Activated T-cell treated with anti-CD3 and anti-CD28 coated beads for 4 hours (primary cell): Measurements from ENCODE around the gene SAMD1.

Experiments used
- DNase-seq: peaks from one replicate; pipeline ENCODE4 v3.0.0-alpha.2; 2020

Gene SAMD1

GRCh38 chr19:14088634-14089411 lies 1.7 kb downstream of the SAMD1 start:
- DNase-seq: no peak

DNA sequence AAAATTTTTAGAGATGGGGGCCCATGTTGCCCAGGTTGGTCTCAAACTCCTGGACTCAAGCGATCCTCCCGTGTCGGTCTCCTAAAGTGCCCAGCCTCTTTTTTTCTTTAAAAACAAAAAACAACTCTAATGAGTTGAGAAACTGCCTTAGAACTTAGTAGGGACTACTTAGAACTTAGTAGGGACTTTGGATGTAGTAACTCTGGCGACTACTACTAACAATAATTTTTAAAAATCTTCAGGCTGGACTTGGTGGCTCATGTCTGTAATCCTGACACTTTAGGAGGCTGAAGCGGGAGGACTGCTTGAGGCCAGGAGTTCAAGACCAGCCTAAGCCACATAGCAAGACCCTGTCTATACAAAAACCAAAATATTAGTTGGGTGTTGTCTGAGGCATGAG lies 4.5 kb downstream of the SAMD1 start:
- DNase-seq: no peak

- DNase-seq: no peak
Observed at GRCh38 chr19:14085309-14085995, 5.1 kb downstream of the SAMD1 start, which contains the start of gene C19orf67. TSS of gene C19orf67 (minus strand) at chr19:14085783. CDS start at chr19:14085627, 156 bp downstream.

DNA sequence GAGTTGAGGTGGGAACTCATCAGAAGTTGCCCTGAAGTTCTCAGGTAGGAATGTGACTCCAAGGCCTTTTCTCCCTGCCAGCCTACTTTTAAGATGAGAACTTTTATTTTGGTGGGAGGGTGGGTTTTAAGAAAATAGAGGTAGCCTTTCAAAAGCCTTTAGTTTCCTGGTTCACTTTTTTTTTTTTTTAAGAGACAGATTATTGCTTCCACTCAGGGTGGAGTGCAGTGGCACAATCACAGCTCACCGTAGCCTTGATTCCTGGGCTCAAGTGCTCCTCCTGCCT lies 7.9 kb downstream of the SAMD1 start:
- DNase-seq: no peak

DNA sequence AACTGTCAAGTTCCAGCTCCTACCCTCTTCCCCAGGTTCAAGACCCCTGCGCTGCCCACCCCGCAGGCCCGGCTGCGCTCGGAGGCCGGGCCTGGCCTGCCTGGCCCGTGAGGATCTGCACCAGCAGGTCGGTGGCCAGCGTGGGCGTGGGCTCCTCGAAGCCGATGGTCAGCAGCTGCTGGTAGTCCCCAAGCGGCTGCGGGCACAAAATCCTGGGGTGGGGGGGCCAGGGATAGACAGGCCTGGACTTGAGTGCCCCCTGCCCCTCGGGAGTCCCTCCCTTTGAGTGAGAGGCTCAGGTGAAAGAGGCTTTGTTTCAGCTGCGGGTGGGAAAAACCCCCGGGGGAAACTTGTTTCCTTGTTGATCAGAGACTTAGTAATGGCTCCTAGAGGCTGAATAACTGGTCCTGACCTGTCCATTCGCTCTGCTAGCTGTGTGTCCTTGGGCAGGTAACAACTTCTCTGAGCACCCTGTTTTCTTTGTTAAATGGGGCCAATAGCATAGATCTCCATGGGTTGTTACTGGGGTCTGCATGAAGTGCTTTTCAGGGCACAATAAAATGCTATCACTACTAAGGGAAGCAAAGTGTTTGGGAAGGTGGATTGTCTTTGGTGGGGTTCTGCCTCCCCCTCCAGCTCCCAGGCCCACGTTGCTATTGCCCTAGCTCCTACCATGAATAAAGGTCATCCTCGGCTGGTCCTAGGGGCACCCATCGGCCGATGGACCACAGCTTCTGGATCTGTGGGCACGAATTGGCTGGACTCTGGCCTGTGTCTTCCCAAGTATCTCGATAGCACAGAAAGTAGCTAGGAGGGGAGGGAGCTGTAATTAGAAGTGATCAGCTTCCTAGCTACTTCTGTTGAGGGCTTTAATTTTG lies 8.5 kb downstream of the SAMD1 start:
- no peak for DNase-seq

DNA sequence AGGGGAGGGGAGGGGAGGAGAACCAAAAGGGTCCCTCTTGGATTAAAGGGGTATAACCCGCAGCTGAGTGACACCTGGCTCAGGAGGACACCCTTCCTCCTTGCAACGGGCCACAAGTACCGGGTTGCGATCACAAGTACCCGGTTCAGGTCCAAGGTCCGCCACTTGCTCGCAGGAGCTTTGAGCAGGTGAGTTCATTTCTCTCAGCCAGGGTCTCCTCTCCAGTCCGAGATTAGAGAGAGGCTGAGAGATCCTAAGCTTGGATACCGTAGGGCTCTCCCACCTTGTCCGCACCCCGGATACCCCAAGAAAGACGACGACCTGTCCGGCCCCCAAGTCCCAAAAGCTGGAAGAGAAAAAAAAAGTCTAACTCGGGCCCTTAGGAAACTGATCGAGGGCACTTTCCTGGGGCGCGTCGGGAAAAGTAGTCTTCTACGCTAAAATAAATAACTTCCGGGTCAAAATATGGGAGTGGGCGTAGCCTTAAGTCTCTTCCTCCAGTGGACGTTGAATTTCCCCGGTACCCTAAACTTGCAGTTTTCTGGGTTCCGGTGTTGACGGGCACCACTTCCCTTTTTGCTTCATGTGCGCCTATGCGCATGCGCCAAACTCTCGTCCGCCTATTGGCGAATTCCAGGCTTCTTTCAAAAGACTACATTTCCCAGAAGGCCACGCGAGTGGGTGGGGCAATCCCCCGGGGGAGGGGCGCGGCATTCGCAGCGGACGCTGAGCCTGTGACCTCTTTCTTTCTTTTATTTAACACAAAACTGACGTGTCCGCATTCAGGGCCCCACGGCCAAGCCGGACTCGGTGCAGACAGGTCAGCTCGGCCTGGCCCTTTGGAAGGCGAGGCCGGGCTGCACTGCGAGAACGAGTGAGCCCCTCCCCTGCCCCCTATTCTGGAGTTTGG lies 9.4 kb downstream of the SAMD1 start:
- peak; percentile 99 for DNase-seq

DNA sequence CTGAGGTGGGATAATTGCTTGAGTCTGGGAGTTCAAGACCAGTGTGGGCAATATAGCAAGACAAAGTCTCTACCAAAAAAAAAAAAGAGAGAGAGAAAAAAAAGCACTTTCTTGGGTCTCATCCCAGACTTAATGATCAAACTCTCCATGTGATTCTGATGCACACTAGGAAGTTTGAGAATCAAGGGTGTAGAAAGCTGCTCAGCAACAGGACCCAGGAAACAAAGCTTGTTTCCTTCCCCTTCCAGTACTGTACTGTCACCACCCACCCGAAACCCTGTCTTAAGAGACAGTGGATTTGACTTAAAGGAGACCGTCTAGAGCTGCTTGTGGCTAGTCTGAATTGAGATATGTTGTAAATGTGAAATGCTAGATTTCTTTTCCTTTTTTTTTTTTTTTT lies 12.1 kb downstream of the SAMD1 start:
- no peak for DNase-seq

DNA sequence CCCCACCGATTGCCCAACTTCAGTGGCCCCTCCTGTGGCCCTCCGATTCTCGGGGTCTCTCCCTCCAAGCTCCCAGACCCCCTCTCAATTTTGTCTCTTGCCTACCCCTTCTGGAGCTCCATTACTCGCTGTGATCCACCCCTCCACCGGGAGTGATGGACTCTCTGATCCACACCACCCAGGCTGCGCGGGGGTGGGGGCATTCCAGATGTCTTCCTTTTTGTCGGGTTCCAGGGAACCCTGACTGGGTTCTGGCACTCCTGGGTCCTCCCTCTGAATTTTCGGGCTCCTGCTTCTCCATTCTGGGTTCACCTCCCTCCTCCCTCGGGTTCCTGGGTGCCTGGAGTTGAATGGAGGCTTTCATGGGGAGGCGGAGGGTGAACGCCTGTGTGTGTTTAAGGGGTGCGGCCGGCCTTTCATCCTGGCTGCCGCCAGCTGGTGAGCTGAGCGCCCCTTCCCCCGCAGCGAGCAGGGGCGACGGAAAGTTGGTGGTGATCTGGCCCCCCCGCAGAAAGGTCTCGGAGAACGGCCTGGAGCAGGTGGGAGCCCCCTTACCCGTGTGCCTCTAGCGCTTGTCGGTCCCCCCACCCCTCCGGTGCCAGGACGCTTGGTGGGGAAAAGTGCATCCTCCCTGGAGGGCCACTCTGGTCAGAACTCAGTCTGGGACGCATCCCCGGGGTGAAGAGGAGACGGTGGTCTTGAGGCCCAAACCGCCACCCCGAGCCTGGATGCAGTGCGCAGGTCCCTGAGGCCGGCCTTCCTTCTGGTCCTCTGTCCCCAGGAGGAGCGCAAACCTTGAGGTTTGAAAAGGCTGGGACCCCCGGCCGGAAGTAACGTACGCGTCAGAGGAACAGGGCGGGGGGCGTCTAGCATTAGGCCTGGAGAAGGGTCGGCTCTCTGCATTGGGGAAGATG lies 16.4 kb downstream of the SAMD1 start:
- no peak for DNase-seq

GRCh38 chr19:14073261-14073924 lies 17.2 kb downstream of the SAMD1 start:
- DNase-seq: peak; percentile 58

DNA sequence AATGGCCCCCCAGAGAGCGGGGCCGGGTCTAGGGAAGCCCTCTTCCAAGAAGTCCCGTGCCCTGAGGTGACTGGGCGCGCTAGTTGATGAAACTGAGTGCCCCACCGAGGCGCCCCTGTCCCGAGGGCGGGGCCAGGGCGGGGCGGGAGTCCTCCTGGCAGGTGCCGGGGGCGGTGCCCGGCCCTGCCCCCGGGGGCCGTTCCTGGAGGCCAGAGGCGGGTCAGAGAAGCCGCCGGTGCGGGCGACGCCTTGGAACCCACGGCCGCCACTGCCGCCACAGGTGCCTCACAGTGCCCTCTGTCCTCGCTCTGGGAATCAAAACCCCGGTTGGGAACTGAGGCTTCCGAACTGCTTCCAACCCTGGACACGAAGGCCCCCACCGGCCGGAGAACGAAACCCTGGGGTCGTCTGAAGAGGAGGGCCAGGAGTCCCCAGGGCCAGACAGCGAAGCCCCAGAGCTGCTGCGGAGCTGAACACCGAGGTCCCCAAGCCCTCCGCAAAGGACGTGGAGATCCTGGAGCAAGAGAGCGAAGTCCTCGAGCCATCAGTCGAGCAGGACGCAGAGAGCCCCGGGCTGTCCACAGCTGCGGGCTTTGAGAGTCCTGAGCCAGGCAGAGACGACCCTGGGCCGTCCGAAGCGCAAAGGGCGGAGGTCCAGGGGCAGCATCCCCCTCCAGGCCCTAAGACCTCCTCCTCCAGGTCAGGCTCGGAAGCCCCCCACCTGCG lies 17.9 kb downstream of the SAMD1 start, which contains the start of gene MISP3:
TSS of gene MISP3 (plus strand) at position 252 of the 726 bp plus-strand sequence. CDS start 524 bp downstream, outside the sequence.
- DNase-seq: no peak

DNA sequence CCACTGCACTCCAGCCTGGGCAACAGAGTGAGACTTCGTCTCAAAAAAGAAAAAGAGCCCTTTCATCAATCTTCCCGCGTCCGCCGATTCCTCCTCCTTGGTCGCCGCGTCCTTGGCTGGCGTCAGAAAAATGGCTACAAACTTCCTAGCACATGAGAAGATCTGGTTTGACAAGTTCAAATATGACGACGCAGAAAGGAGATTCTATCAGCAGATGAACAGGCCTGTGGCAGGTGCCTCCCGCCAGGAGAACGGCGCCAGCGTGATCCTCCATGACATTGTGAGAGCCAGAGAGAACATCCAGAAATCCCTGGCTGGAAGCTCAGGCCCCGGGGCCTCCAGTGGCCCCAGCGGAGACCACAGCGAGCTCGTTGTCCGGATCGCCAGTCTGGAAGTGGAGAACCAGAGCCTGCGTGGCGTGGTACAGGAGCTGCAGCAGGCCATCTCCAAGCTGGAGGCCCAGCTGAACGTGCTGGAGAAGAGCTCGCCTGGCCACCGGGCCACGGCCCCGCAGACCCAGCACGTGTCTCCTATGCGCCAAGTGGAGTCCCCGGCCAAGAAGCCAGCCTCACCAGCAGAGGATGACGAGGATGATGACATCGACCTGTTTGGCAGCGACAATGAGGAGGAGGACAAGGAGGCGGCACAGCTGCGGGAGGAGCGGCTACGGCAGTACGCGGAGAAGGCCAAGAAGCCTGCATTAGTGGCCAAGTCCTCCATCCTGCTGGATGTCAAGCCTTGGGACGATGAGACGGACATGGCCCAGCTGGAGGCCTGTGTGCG lies 20.1 kb downstream of the SAMD1 start:
- DNase-seq: no peak

DNA sequence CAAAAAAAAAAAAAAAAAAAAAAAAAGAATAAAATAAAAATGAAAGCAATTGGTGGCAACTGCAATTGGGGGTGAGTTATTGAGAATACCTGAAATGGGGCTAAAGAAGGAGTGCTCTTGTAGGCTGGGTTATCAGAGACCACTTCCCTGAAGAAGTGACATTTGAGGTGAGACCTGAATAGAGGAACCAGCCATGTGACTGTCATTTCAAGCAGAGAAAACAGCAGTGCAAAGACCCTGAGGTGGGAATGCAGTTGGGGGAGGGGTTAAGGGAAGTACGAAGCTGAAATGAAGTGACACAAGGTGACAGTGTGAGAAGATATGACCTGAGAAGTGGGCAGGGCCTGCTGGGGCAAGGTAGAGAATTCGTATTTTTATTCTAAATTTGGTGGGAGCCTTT lies 24.4 kb downstream of the SAMD1 start:
- DNase-seq: no peak

DNA sequence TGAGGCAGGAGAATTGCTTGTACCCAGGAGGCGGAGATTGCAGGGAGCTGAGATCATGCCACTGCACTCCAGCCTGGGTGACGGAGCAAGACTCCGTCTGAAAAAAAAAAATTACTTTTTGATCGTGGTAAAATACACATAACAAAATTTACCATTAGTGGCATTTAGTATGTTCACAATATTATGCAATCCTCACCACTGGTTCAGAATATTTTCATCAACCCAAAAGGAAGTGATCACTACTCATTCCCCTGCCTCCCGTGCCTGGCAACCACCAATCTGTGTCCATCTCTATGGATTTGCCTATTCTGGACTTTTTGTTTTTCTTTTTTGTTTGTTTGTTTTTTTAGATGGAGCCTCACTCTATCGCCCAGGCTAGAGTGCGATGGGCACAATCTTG lies 27.4 kb downstream of the SAMD1 start:
- DNase-seq: no peak

- no peak for DNase-seq
Observed at GRCh38 chr19:14062558-14062855, 28.0 kb downstream of the SAMD1 start.

GRCh38 chr19:14061751-14062557 lies 28.6 kb downstream of the SAMD1 start, which contains the start of gene PALM3:
TSS of gene PALM3 (minus strand) at chr19:14062076. CDS start at chr19:14061980, 96 bp downstream.
- DNase-seq: no peak

DNA sequence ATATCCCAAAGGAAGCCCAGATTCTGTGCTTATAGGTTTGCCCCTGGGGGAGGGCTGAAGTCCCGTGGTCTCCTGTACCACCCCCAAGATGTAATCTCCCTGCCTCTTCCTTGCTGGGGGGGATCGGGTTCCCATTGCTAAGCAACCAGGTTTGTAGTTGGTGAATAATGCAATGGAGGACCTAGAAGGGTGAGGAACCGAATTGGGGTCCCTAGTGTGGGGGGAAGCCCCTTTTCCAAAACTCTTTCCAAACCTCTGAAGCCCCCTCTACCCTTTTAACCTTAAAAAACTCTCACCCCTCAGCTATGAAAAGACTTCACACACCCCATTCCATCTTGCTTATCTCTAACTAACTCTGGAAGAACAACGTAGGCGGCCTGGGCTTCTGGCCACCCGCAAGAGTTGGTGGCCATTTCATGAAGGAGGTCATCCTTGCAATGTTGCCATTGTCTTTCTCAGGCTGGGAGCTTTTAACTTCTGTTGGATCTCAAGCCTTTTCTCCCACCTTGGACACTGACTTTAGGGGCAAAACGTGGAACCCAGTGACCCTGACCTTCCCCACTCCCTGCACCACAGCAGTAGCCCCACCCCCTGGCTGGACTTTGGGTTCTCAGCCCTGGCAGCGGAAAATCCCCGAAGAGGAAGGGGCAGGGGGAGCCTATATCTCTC lies 29.3 kb downstream of the SAMD1 start:
- DNase-seq: no peak

DNA sequence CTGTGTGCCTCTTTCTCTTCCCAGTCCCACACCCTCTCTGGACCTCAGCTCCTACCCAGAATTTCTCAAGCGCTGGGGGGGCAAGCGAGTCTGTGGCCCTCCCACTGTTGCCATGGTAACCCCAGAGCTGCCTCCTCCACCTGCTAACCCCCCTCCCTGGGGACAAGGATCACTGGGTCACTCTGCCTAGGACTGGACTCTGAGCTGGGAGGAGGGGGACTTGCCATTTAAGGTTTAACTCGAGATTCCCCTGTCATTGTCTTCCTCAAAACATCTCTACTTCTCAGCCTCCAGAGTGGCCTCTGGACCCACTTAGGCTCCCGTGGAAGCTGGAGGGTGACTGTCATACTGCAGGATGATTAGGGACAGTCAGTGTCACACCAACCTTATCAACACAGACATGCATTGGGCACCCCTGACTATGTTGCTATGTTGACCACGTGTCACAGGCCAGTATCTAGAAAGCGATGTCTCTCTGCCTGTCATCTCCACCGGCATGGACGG lies 30.8 kb downstream of the SAMD1 start:
- DNase-seq: no peak

DNA sequence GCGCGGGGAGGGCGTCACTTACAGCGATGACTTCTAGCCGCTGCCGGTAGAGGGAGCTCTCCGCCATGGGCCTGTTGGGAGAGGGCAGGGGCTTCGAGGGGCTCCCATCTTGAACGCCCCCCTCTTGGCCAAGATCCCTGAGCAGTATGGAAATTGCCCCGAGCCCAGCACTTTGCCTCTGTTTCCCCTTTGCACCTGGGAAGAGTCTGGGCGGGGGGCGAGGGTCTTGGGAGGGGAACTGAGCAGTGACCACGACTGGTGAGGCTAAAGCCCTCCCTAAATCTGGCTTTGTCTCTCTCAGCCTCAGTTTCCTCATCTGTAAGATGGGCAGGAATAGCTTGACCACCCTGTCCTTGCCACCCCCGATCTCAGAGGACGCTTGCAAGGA lies 31.5 kb downstream of the SAMD1 start:
- no peak for DNase-seq
